Thymus (tissue), 11 donors: ENCODE results near the gene GPR137. TPM values are rescaled to one million over a fixed set of nuclear protein-coding genes. Genes with fewer than 3 reads are reported as not detected.

Source experiments
- DNase-seq, 9 donors: peaks; one replicate each; pipeline ENCODE4 v3.0.0-alpha.2; 2013; ENCODE audit warnings: low spot score in 9 of 9, low read depth in 6 of 9, missing footprints in 1 of 9
- H3K27ac ChIP-seq, 2 donors: one replicate each; pipeline ENCODE4 v1.5.1; 2013; ENCODE audit warnings: control low read depth in 1 of 2, low read depth in 1 of 2, low read length in 1 of 2, mild to moderate bottlenecking in 1 of 2, moderate library complexity in 1 of 2
- H3K27me3 ChIP-seq, 2 donors: one replicate each; pipeline ENCODE4 v1.5.1; 2013; ENCODE audit warnings: low read length in 1 of 2; ENCODE audit not compliant: control insufficient read depth in 2 of 2, insufficient read depth in 1 of 2
- H3K36me3 ChIP-seq, 2 donors: one replicate each; pipeline ENCODE4 v1.5.1; 2013; ENCODE audit warnings: low read length in 1 of 2, mild to moderate bottlenecking in 1 of 2, moderate library complexity in 1 of 2; ENCODE audit not compliant: control insufficient read depth in 2 of 2, insufficient read depth in 2 of 2
- H3K4me1 ChIP-seq, 2 donors: one replicate each; pipeline ENCODE4 v1.5.1; 2013; ENCODE audit warnings: low read length in 2 of 2; ENCODE audit not compliant: control insufficient read depth in 2 of 2, insufficient read depth in 2 of 2
- H3K4me3 ChIP-seq, 2 donors: one replicate each; pipeline ENCODE4 v1.5.1; 2013; ENCODE audit warnings: low read length in 2 of 2, control low read depth in 1 of 2, mild to moderate bottlenecking in 1 of 2
- H3K9me3 ChIP-seq, 2 donors: one replicate each; pipeline ENCODE4 v1.5.1; 2013; ENCODE audit warnings: low read length in 1 of 2, mild to moderate bottlenecking in 1 of 2; ENCODE audit not compliant: control insufficient read depth in 2 of 2, insufficient read depth in 1 of 2
- WGBS: extraction: QIAGEN DNeasy Blood & Tissue Kit; methylation state at CpG from one replicate; pipeline ENCODE4 v1.1.7; 2013; 5-methylcytosine and 5-hydroxymethylcytosine counted together
- polyA plus RNA-seq: library from polyadenylated mRNA; stranded (reverse); fragments of 200-250 nt; gene quantifications from one replicate; pipeline ENCODE4 v1.2.3, GENCODE V29; 2013
- total RNA-seq: library from RNA; stranded (reverse); fragments of 120-200 nt; gene quantifications from one replicate; pipeline ENCODE4 v1.2.4, GENCODE V29; 2013
- donor health status: healthy.

The GPR137 gene
- total and polyA plus RNA-seq, 2 donors = 7.3 to 18.5 TPM

GRCh38 chr11:64259533-64260067, 26.0 kb upstream of the GPR137 start:
- no peak overlapping the region for H3K27ac ChIP-seq
- no peaks in the 10 kb centered on the region for H3K27me3 ChIP-seq
- DNase-seq = no peak
- no peak overlapping the region for H3K4me3 ChIP-seq
- H3K4me1 ChIP-seq = no peaks in the 10 kb centered on the region
- peaks cover 37 to 47% of the 10 kb centered on the region in 2 donors for H3K36me3 ChIP-seq
- 95% methylated on average over 4 of the region's 4 CpGs for WGBS
- H3K9me3 ChIP-seq = peaks cover 0 to 1% of the 10 kb centered on the region in 2 donors

GRCh38 chr11:64260147-64260708, 25.4 kb upstream of the GPR137 start:
- no peak for DNase-seq
- H3K4me3 ChIP-seq = no peak overlapping the region
- WGBS = 97% methylated on average over 6 of the region's 6 CpGs

GRCh38 chr11:64261556-64262080, 24.0 kb upstream of the GPR137 start:
- no peaks in the 10 kb centered on the region for H3K4me1 ChIP-seq
- no peak overlapping the region for H3K4me3 ChIP-seq
- H3K36me3 ChIP-seq = peaks cover 30 to 36% of the 10 kb centered on the region in 2 donors
- peaks cover 0 to 1% of the 10 kb centered on the region in 2 donors for H3K9me3 ChIP-seq
- DNase-seq = no peak
- 98% methylated on average over 18 of the region's 18 CpGs for WGBS
- no peak overlapping the region for H3K27ac ChIP-seq
- no peaks in the 10 kb centered on the region for H3K27me3 ChIP-seq

More at GRCh38 chr11:64260147-64260708, 25.4 kb upstream of the GPR137 start:
- Histone ChIP-seq H3K4me1 (no peaks in the 10 kb centered on the region), H3K9me3 (peaks cover 0 to 1% of the 10 kb centered on the region in 2 donors), H3K36me3 (peaks cover 34 to 43% of the 10 kb centered on the region in 2 donors), H3K27me3 (no peaks in the 10 kb centered on the region), H3K27ac (no peak overlapping the region)

- no peaks in the 10 kb centered on the region for H3K27me3 ChIP-seq
- no peak overlapping the region for H3K27ac ChIP-seq
- WGBS = 98% methylated on average over 42 of the region's 42 CpGs
- H3K9me3 ChIP-seq = peaks cover 0 to 1% of the 10 kb centered on the region in 2 donors
- H3K36me3 ChIP-seq = peaks cover 30 to 35% of the 10 kb centered on the region in 2 donors
- H3K4me3 ChIP-seq = no peak overlapping the region
- no peak for DNase-seq
- no peaks in the 10 kb centered on the region for H3K4me1 ChIP-seq
Measured at GRCh38 chr11:64262271-64263002, 23.2 kb upstream of the GPR137 start.

GRCh38 chr11:64263021-64263946, 22.4 kb upstream of the GPR137 start:
- H3K27ac ChIP-seq = no peak overlapping the region
- no peak for DNase-seq
- H3K4me1 ChIP-seq = peaks cover 2 to 8% of the 10 kb centered on the region in 2 donors
- peaks cover 30 to 34% of the 10 kb centered on the region in 2 donors for H3K36me3 ChIP-seq
- H3K9me3 ChIP-seq = peaks cover 0 to 1% of the 10 kb centered on the region in 2 donors
- H3K4me3 ChIP-seq = no peak overlapping the region
- H3K27me3 ChIP-seq = no peaks in the 10 kb centered on the region
- WGBS = 95% methylated on average over 29 of the region's 29 CpGs

GRCh38 chr11:64263947-64264317, 21.7 kb upstream of the GPR137 start:
- Histone ChIP-seq H3K27me3 (no peaks in the 10 kb centered on the region), H3K36me3 (peaks cover 24 to 30% of the 10 kb centered on the region in 2 donors), H3K27ac (no peak overlapping the region), H3K4me3 (no peak overlapping the region), H3K9me3 (peaks cover 0 to 1% of the 10 kb centered on the region in 2 donors), H3K4me1 (peaks cover 7 to 14% of the 10 kb centered on the region in 2 donors)
- no peak for DNase-seq
- 98% methylated on average over 8 of the region's 8 CpGs for WGBS

- H3K9me3 ChIP-seq = peaks cover 0 to 1% of the 10 kb centered on the region in 2 donors
- H3K27ac ChIP-seq = no peak overlapping the region
- WGBS = 98% methylated on average over 10 of the region's 10 CpGs
- no peak overlapping the region for H3K4me3 ChIP-seq
- H3K4me1 ChIP-seq = peaks cover 9 to 18% of the 10 kb centered on the region in 2 donors
- DNase-seq = no peak
- peaks cover 20 to 25% of the 10 kb centered on the region in 2 donors for H3K36me3 ChIP-seq
- H3K27me3 ChIP-seq = no peaks in the 10 kb centered on the region
Measured at GRCh38 chr11:64264371-64264852, 21.2 kb upstream of the GPR137 start.

- Histone ChIP-seq H3K36me3 (peaks cover 16 to 23% of the 10 kb centered on the region in 2 donors), H3K9me3 (peaks cover 0 to 5% of the 10 kb centered on the region in 2 donors), H3K4me1 (peaks cover 9 to 21% of the 10 kb centered on the region in 2 donors), H3K4me3 (no peak overlapping the region), H3K27ac (no peak overlapping the region), H3K27me3 (no peaks in the 10 kb centered on the region)
- no peak for DNase-seq
- 96% methylated on average over 35 of the region's 35 CpGs for WGBS
Measured at GRCh38 chr11:64265176-64266160, 20.2 kb upstream of the GPR137 start.
